GM19468 (cell line): ENCODE measurements around the gene LINGO1.

Source experiments
- ATAC-seq: cut with Tn5 transposase; IDR thresholded peaks from one replicate; pipeline ENCODE4 v1.9.1; 2021; ENCODE audit warnings: mild to moderate bottlenecking, moderate library complexity, moderate number of reproducible peaks; ENCODE audit not compliant: unreplicated experiment; ENCODE audit errors: extremely low read depth

LINGO1 gene

GRCh38 chr15:77599357-77599756 is 33.4 kb downstream of the LINGO1 start:
- no peak for ATAC-seq

DNA sequence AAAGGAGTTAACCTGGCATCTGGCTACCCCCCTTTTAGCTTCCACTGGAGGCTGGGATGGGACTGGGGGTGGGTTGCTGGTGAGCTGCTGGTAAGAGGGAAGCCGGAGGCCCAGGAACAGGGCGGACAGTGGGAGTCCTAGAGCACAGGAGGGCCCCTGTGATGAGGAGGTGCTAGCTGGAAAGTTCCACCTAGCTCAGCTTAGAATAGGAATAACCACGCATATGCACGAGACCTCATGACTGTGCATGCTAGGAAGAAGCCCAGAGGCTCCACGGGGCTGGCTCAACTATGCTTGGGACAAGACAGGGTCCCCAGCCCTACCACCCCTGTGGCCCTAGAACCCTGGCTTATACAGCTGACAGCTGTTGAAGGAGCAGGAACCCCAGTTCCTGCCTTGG is 34.1 kb downstream of the LINGO1 start:
- ATAC-seq = no peak

GRCh38 chr15:77597804-77598453 is 34.8 kb downstream of the LINGO1 start:
- ATAC-seq = no peak

DNA sequence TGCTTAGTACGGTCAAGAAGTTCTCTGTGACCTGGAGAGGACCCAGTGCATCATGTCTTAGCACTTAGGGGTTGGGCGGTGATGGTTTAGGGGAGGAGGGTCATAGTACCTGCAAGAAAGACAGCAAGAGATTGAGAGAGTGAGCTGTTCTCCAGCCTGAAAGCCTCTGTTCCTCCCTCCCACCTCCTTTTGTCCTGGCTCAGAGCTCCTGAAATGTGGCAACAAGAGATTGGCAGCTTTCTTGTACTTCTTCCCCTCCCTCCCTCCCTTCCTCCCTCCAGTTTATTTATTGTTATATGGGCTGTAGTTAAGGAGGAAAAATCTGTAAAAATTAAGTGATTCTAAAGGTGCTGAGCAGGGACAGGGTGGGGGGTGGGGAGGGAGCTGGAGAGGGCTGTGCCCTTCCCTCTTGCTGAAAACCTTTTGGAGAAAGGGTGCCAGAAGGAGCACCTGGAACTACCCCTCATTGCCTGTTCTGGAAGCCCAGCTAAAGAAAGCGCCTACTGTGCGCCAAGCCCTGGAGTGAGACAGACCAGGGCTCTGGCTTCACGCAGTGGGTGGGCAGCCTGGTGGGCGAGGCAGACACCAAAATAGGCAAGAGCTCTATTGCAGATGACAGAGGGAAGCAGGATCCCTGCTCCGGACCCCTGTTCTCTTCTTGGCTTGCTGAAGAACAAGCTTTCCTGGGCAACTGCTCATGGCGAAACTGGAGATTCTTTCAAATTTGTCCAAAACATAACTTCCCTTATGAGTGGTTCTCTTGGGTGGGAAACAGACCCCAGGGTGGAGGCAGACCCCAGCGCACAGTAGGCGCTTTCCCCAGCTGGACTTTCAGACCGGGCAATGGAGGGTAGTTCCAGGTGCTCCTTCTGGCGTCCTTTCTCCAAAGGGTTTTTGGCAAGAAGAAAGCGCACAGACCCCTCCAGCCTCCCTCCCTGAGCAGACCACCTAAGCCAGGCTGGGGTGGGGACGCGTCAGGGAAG is 35.6 kb downstream of the LINGO1 start:
- no peak for ATAC-seq

DNA sequence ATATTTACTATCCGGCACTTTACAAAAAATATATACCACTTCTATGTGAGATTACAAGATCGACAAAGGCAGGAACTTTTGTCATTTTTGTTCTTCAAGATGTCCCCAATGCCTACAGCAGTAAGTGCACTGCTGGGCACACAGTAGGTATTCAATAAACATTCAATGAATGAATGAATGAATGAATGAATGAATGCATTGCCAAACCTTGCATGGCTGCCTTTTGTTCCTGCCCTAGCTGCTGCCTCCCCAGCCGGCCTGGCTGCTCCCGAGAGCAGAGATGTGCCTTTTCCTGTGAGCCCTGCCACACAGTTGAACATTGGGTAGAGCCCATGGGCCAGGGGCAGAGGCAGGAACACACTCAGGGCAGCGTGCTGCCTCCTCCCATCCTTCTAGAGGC is 37.5 kb downstream of the LINGO1 start:
- ATAC-seq = no peak

GRCh38 chr15:77592758-77593157 is 40.0 kb downstream of the LINGO1 start:
- no peak for ATAC-seq

GRCh38 chr15:77591968-77592613 is 40.6 kb downstream of the LINGO1 start:
- no peak for ATAC-seq

DNA sequence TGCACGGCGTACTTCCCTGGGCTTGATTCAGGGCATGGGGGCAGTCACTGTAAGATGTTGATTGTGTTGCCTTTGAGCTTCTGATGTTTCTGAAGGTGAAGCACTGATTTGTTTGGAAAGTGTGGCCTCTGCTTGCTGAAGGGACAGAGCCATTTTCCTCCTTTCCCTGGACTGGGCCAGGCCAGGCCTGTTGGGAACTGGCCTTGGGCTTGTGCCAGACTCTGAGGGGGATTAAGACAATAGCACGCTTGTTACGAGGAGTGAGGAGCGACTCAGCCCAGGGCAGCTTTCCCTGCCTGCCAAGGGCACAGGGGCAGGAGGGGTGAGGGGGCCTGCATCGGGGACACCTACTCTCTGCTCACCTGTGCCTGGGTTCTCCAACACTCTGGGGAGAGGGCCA is 42.9 kb downstream of the LINGO1 start:
- no peak for ATAC-seq

GRCh38 chr15:77588126-77588525 is 44.6 kb downstream of the LINGO1 start:
- no peak for ATAC-seq

- no peak for ATAC-seq
Observed at GRCh38 chr15:77584691-77585090, 48.0 kb downstream of the LINGO1 start.

- no peak for ATAC-seq
Observed at GRCh38 chr15:77584201-77584600, 48.5 kb downstream of the LINGO1 start.

GRCh38 chr15:77582763-77583162 is 49.9 kb downstream of the LINGO1 start:
- no peak for ATAC-seq

DNA sequence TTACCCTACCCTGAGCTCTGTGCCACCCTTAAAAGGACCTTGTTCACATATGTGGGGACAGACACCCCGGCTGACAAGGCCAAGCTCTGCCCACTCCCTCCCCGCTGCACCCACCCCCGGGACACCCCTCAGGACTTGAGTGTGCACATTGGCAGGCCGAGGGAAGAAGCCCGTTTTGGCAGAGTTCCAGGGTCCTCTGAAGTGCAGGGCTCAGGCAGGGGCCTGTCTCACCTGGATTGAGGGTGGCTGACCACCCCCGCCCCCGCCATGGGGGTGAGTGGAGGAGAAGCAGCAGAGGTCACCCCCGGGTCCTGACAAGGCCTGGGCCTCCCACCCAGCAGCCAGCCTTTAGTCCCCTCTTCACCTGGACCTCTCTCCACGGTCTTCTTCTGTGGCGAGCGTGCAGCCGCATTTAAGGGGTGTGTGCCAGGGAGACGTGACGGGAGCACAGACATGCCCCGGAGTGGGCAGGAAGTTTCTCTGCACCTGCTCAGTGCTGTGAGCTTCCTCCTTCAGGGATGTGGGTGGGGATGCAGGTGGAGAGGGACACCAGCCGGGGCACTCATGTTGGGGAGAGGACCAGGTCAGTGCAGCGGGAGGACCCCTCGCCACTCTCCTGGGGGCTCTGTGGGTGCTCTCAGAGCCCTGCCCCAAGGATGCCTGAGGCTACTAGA is 50.7 kb downstream of the LINGO1 start:
- no peak for ATAC-seq

GRCh38 chr15:77580996-77581682 is 51.6 kb downstream of the LINGO1 start:
- ATAC-seq = no peak

DNA sequence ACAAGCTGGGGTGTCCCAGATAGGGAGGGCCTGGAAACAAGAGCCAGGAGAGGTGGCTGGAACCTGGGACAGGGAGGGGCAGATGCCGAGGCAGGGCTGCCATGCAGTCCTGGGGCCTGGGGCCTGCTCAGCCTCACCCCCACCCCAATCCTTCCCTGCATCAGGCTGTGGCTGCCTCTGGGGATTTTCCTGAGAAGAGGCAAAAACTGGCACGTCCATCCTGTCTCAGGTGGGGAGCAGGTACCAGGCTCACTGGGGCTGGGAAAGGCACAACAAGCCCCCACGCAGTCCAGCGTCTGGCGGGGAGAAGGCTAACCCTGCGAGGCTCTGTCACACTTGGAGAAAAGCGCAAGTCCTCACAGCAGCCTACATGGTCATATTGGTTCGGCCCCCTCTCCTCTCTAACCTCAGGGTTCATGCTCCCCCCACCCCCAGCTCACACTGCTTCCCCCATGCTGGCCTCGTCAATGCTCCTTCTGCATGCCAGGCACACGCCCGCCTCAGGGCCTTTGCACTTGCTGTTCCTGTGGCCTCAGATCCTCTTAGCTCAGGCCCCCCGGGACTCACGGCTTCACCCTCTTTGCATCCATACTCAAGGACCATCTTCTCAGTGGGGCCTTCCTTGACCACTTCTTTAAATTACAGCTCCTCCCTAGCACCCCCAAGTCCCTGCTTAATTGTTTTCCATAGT is 53.1 kb downstream of the LINGO1 start:
- ATAC-seq = no peak

- no peak for ATAC-seq
Observed at GRCh38 chr15:77578641-77579372, 53.9 kb downstream of the LINGO1 start.

DNA sequence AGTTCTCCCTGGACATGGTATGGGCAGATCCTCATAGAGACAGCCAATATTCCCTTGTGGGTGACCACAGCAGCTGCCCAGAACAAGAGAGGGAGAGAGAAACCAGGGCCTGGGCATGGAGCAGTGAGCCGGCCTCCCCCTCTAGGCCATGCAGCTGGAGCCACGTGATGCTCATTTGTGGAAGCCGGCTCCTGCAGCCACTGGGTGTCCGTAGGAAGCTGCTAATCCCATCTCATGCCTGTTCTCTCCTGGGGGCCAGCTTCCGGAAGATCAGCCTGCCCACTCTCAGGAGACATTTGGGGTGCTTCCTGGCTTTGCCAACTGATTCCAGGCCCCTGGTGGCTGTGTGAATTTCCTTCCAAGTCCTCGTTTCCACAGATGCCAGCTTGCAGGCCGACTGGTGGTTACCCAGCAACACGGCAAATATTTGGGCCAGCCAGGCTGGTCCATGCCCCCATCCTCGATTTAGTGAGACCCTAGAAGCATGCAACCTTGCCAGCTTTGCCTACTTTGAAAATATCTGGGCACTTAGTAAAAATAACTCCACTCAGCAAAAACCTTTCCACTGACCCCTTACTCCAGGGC is 55.3 kb downstream of the LINGO1 start:
- no peak for ATAC-seq

GRCh38 chr15:77576538-77576937 is 56.2 kb downstream of the LINGO1 start:
- no peak for ATAC-seq
